ENCODE results near the gene ZFAND3.

The ZFAND3 gene

GRCh38 chr6:38193481-38194281, 374.2 kb downstream of the ZFAND3 start:
- DNase-seq (ENCODE audit: low read depth): no peak
- no peak overlapping the region for H3K4me3 ChIP-seq (ENCODE audit: low read depth, low read length)
- TF ChIP-seq, protein P1, sequence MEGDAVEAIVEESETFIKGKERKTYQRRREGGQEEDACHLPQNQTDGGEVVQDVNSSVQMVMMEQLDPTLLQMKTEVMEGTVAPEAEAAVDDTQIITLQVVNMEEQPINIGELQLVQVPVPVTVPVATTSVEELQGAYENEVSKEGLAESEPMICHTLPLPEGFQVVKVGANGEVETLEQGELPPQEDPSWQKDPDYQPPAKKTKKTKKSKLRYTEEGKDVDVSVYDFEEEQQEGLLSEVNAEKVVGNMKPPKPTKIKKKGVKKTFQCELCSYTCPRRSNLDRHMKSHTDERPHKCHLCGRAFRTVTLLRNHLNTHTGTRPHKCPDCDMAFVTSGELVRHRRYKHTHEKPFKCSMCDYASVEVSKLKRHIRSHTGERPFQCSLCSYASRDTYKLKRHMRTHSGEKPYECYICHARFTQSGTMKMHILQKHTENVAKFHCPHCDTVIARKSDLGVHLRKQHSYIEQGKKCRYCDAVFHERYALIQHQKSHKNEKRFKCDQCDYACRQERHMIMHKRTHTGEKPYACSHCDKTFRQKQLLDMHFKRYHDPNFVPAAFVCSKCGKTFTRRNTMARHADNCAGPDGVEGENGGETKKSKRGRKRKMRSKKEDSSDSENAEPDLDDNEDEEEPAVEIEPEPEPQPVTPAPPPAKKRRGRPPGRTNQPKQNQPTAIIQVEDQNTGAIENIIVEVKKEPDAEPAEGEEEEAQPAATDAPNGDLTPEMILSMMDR (conservative IDR thresholded peaks at IDR 0.05; ENCODE audit: low read depth, low read length): no peak

GRCh38 chr6:38194282-38194572, 374.7 kb downstream of the ZFAND3 start:
- no peak overlapping the region for H3K4me3 ChIP-seq (ENCODE audit: low read depth, low read length)
- TF ChIP-seq, protein P1 (conservative IDR thresholded peaks at IDR 0.05; ENCODE audit: low read depth, low read length): no peak
- no peak for DNase-seq (ENCODE audit: low read depth)

- H3K4me3 ChIP-seq (ENCODE audit: low read depth, low read length): no peak overlapping the region
- TF ChIP-seq, protein P1 (conservative IDR thresholded peaks at IDR 0.05; ENCODE audit: low read depth, low read length): no peak
- no peak for DNase-seq (ENCODE audit: low read depth)
Observed at GRCh38 chr6:38194589-38194988, 375.1 kb downstream of the ZFAND3 start.

DNA sequence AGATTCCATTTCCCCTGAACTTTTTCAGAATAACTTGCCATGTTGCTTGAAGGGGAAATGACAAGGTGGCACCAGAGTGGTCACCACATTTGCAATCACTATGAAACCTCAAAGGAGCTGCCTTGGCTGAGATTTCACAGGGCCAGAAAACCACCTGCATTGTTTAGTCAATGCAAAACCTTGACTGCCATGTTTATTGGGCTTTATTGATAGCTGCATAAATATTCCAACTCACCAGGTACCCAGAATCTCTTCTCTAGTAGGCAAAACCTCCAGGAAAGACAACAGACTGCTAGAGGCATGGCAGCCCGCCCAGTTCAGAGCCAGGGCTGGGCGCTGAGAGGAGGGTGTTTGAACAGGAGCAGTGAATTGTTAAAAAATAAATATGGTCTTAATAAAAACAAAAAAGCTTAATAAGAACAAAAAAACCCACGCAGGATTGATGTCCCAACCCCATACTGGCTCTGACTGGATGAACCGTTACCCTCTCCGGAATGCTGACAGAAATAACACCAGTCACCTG, 375.6 kb downstream of the ZFAND3 start:
- no peak overlapping the region for H3K4me3 ChIP-seq (ENCODE audit: low read depth, low read length)
- no peak for DNase-seq (ENCODE audit: low read depth)
- TF ChIP-seq, protein P1 (conservative IDR thresholded peaks at IDR 0.05; ENCODE audit: low read depth, low read length): no peak

DNA sequence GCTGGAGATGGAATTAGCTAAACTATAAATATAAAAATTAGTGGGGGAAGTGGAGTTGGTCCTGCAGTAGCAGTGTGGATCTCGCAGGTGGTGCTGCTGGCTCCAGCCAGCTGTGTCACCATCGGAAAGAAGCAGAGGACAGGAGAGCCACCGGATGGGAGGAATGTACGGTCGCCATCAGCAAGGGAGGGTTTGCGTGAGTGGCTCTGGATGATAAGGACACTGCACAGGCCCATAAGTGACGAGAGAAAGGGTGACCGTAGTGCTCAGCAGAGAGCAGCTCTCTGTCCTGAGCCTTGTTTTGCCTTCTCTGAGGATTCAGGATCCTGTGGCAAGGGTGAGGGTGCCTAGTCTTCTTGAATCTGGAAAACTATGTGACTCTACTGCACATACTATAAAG, 378.7 kb downstream of the ZFAND3 start:
- DNase-seq (ENCODE audit: low read depth): no peak
- H3K4me3 ChIP-seq (ENCODE audit: low read depth, low read length): no peak overlapping the region
- TF ChIP-seq, protein P1 (conservative IDR thresholded peaks at IDR 0.05; ENCODE audit: low read depth, low read length): no peak

Data from choroid plexus epithelial cell (primary cell).